22Rv1 (cell line): ENCODE measurements around the gene SIGLEC14.

Experiments used
- H3K27ac ChIP-seq: fragments of 450-650 bp; 2 replicates; pipeline ENCODE4 v1.5.1; 2017
- ZFX ChIP-seq: fragments of 450-650 bp; IDR thresholded peaks from 2 replicates; pipeline ENCODE4 v1.6.1; 2017; ENCODE audit warnings: antibody characterized with exemption, borderline replicate concordance
- TF ChIP-seq, protein P1 (sequence below): fragments of 450-650 bp; IDR thresholded peaks from 2 replicates; pipeline ENCODE4 v1.5.1; 2017; ENCODE audit warnings: mild to moderate bottlenecking

SIGLEC14 gene

GRCh38 chr19:51691584-51692428 lies 45.2 kb upstream of the SIGLEC14 start:
- peak overlapping the region; percentile 79; the same call in 1 of the 2 replicates for H3K27ac ChIP-seq

DNA sequence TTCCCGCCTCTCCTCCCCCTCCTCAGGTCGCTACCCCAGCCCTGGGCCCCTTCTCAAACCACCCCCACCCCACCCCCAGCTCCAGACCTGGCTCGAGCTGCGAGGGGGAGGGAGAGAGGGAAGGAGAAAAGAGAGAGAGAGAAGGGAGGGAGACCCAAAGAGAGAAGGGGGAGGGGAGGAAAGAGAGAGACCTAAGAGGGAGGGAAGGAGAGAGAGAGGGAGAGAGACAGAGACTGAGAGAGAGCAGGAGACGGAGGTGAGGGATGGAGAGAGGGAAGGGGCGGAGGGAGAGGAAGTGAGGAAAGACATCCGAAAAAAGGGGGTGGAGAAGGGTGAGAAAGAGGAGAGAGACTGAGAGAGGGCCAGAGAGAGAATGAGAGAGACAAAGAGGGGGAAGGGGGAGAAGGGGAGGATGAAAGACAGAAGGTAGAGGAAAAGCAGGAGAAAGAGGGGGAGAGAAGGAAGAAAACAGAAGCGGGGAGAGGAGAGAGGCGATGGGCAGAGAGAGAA lies 44.5 kb upstream of the SIGLEC14 start:
- H3K27ac ChIP-seq = peak overlapping the region; percentile 79
- TF ChIP-seq ZFX = no peak
- TF ChIP-seq, protein P1, sequence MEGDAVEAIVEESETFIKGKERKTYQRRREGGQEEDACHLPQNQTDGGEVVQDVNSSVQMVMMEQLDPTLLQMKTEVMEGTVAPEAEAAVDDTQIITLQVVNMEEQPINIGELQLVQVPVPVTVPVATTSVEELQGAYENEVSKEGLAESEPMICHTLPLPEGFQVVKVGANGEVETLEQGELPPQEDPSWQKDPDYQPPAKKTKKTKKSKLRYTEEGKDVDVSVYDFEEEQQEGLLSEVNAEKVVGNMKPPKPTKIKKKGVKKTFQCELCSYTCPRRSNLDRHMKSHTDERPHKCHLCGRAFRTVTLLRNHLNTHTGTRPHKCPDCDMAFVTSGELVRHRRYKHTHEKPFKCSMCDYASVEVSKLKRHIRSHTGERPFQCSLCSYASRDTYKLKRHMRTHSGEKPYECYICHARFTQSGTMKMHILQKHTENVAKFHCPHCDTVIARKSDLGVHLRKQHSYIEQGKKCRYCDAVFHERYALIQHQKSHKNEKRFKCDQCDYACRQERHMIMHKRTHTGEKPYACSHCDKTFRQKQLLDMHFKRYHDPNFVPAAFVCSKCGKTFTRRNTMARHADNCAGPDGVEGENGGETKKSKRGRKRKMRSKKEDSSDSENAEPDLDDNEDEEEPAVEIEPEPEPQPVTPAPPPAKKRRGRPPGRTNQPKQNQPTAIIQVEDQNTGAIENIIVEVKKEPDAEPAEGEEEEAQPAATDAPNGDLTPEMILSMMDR = no peak

More at GRCh38 chr19:51691584-51692428, 45.2 kb upstream of the SIGLEC14 start:
- no peak for TF ChIP-seq ZFX
- TF ChIP-seq, protein P1 = no peak

- TF ChIP-seq, protein P1 = no peak
- TF ChIP-seq ZFX = no peak
- peak overlapping the region; percentile 79 for H3K27ac ChIP-seq
These were observed 43.9 kb upstream of the SIGLEC14 start for GRCh38 chr19:51690454-51691073.

DNA sequence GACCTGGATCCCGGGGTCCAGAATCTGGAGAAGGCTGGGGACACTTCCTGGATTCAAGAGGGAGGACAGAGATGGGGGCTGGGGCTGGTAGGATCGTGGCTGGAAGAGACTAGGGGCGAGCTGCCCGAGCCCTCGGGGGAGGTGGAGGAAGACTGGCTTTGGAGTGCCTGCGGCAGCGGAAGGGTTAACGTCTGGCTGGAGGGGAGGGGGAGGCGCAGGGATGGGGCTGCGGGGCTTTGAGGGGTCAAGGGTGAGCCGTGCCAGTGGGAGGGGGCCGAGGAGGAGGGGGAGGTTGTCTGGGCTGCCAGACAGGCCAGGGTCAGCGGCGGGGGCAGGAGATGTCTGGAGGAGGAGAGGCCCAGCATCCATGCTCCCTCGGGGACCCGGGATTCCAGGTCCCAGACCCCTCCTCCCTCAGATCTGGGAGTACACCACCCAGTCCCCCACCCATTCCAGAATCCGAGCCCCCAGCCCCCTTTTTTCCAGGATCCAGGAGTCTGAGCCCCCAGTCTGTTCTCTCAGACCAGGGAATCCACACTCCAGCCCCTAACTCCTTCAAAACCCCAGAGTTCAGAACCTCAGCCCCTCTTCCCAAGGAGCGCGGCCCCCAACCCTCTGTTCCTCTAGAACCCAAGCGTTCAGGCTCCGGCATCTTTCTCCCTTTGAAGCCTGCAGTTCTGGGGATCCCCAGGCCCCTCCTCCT lies 43.3 kb upstream of the SIGLEC14 start:
- TF ChIP-seq ZFX = no peak
- TF ChIP-seq, protein P1 = no peak
- H3K27ac ChIP-seq = peak overlapping the region; percentile 79

- TF ChIP-seq ZFX = no peak
- TF ChIP-seq, protein P1 = no peak
- H3K27ac ChIP-seq = peak overlapping the region; percentile 79
These were observed 42.3 kb upstream of the SIGLEC14 start for GRCh38 chr19:51688671-51689571.

- TF ChIP-seq ZFX = no peak
- H3K27ac ChIP-seq = peak overlapping the region; percentile 79
These were observed 41.4 kb upstream of the SIGLEC14 start for GRCh38 chr19:51687791-51688670.
